ENCODE results near the gene DPP7. TPM values are rescaled to one million over a fixed set of nuclear protein-coding genes. Genes with fewer than 3 reads are reported as not detected.

The DPP7 gene
- total and polyA plus RNA-seq, 2 donors from 2014 or later: 164 to 205 TPM

DNA sequence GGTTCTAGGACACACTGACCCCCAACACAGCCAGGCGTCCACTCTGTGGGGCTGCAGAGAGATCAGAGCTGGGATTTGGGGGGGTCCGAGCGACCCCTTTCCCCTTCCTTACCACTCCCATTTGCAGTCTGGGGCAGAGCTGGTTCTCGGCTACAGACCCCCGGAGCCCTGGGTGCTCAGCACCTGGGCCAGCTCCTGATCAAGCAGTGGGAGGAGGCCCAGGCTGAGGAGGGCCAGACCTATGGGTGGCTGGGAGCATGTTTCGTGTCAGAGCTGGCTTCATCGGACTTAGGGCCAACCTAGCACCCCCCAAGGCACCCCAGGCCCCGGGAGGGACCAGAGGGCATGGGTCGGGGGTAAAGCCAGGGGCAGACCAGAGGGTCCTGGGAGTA, 32.0 kb upstream of the DPP7 start:
- peaks cover 6% of the 10 kb centered on the region for H3K27me3 ChIP-seq (ENCODE audit: control insufficient read depth, insufficient read depth, low read length)

DNA sequence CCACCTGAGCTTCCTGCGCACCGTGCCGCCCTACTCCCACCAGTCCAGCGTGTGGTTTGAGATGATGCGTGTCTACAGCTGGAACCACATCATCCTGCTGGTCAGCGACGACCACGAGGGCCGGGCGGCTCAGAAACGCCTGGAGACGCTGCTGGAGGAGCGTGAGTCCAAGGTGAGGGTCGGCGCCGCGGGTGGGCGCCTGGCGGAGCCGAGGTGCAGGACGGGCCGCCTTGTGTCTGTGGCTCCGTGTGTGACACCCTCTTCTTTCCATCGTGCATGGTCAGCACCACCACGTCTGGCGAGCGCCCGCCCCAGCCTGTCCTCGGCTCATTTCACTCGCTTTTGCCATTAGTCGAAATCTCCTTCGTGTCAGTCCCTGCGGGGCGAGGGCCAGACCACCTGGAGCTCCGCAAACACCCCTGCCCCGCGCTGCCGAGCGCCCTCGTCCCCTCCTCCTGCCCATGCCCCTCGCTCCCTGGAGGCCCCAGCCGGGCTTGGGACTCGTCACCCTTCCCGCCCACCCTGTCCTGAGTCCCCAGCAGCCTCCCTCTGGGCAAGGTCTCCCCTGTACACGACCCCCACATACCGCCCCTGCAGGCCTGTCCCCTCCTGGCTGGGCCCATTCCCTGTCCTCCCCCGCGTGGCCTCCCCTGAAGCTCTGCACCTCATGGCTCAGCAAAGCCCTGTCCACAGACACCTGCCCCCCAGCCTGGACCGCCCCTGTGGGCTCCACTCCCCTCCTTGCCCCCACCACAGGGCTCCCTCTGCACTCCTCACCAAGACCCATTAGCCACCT, 31.4 kb upstream of the DPP7 start:
- no peak overlapping the region for H3K27ac ChIP-seq (ENCODE audit: low read depth in 2 of 2, low read length in 2 of 2)
- H3K36me3 ChIP-seq (ENCODE audit: control insufficient read depth in 2 of 3, insufficient read depth in 3 of 3, low read length in 3 of 3): no peaks in the 10 kb centered on the region
- TF ChIP-seq, protein P1, sequence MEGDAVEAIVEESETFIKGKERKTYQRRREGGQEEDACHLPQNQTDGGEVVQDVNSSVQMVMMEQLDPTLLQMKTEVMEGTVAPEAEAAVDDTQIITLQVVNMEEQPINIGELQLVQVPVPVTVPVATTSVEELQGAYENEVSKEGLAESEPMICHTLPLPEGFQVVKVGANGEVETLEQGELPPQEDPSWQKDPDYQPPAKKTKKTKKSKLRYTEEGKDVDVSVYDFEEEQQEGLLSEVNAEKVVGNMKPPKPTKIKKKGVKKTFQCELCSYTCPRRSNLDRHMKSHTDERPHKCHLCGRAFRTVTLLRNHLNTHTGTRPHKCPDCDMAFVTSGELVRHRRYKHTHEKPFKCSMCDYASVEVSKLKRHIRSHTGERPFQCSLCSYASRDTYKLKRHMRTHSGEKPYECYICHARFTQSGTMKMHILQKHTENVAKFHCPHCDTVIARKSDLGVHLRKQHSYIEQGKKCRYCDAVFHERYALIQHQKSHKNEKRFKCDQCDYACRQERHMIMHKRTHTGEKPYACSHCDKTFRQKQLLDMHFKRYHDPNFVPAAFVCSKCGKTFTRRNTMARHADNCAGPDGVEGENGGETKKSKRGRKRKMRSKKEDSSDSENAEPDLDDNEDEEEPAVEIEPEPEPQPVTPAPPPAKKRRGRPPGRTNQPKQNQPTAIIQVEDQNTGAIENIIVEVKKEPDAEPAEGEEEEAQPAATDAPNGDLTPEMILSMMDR (IDR thresholded peaks at IDR 0.05; ENCODE audit: borderline replicate concordance, extremely low read depth, insufficient read depth): no peak
- intact Hi-C loops (cut with DNase I): no loop called here
- H3K27me3 ChIP-seq (ENCODE audit: control insufficient read depth, insufficient read depth, low read length): peaks cover 6% of the 10 kb centered on the region
- H3K4me1 ChIP-seq (ENCODE audit: control insufficient read depth in 2 of 3, insufficient read depth in 2 of 3, low read depth in 1 of 3, low read length in 3 of 3): no peaks in the 10 kb centered on the region
- no peak overlapping the region for H3K4me3 ChIP-seq (ENCODE audit: low read length in 3 of 3)
- peak in 1 of 5 donors; percentile 72 for DNase-seq
- no peak for FAIRE-seq
- H3K9me3 ChIP-seq (ENCODE audit: control insufficient read depth in 2 of 3, insufficient read depth in 1 of 3, low read length in 3 of 3): no peaks in the 10 kb centered on the region
- H3K9ac ChIP-seq (ENCODE audit: low read length in 3 of 3): no peak overlapping the region

More for the DNA sequence above, 32.0 kb upstream of the DPP7 start:
- Histone ChIP-seq H3K4me3 (ENCODE audit: low read length in 3 of 3) (no peak overlapping the region), H3K9ac (ENCODE audit: low read length in 3 of 3) (no peak overlapping the region), H3K27ac (ENCODE audit: low read depth in 2 of 2, low read length in 2 of 2) (no peak overlapping the region), H3K9me3 (ENCODE audit: control insufficient read depth in 2 of 3, insufficient read depth in 1 of 3, low read length in 3 of 3) (no peaks in the 10 kb centered on the region), H3K36me3 (ENCODE audit: control insufficient read depth in 2 of 3, insufficient read depth in 3 of 3, low read length in 3 of 3) (no peaks in the 10 kb centered on the region), H3K4me1 (ENCODE audit: control insufficient read depth in 2 of 3, insufficient read depth in 2 of 3, low read depth in 1 of 3, low read length in 3 of 3) (no peaks in the 10 kb centered on the region)
- FAIRE-seq: no peak
- TF ChIP-seq, protein P1 (IDR thresholded peaks at IDR 0.05; ENCODE audit: borderline replicate concordance, extremely low read depth, insufficient read depth): no peak
- intact Hi-C loops (cut with DNase I): no loop called here
- DNase-seq: no peak

DNA sequence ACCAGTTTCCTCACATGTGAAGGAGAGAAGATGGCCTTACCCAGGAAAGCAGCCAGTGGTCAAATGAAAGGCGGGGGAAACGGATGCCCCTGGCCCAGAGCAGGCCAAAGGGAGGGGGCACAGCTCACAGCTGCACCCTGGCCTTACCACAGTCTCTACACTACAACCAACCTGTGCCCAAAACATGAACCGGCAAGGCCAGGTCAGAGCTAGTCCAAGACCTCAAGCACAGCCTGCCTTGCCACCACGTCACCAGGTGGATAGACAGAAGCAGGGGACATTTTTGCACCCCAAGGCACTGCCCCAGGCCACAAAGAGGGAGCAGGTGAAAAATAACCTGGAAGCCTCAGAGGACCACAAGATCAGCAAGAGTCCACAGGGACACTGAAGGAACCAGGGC, 28.9 kb upstream of the DPP7 start:
- DNase-seq: no peak
- Histone ChIP-seq H3K9me3 (ENCODE audit: control insufficient read depth in 2 of 3, insufficient read depth in 1 of 3, low read length in 3 of 3) (no peaks in the 10 kb centered on the region), H3K4me1 (ENCODE audit: control insufficient read depth in 2 of 3, insufficient read depth in 2 of 3, low read depth in 1 of 3, low read length in 3 of 3) (no peaks in the 10 kb centered on the region), H3K36me3 (ENCODE audit: control insufficient read depth in 2 of 3, insufficient read depth in 3 of 3, low read length in 3 of 3) (no peaks in the 10 kb centered on the region), H3K27me3 (ENCODE audit: control insufficient read depth, insufficient read depth, low read length) (peaks cover 18% of the 10 kb centered on the region), H3K4me3 (ENCODE audit: low read length in 3 of 3) (no peak overlapping the region), H3K27ac (ENCODE audit: low read depth in 2 of 2, low read length in 2 of 2) (no peak overlapping the region), H3K9ac (ENCODE audit: low read length in 3 of 3) (no peak overlapping the region)
- FAIRE-seq: no peak
- intact Hi-C loops (cut with DNase I): no loop called here
- TF ChIP-seq, protein P1 (IDR thresholded peaks at IDR 0.05; ENCODE audit: borderline replicate concordance, extremely low read depth, insufficient read depth): no peak
